ENCODE measurements around the gene ARL2BP. TPM values are rescaled to one million over a fixed set of nuclear protein-coding genes. Genes with fewer than 3 reads are reported as not detected.

The ARL2BP gene
- total RNA-seq, 4 donors from 2014 or later, result 10.3 to 39.6 (median 36.5) TPM

GRCh38 chr16:57236022-57236350 is 9.1 kb upstream of the ARL2BP start:
- DNase-seq, result no peak
- peaks cover 0 to 19% (median 3%) of the 10 kb centered on the region in 4 donors for H3K4me1 ChIP-seq
- intact Hi-C loops (cut with DNase I; ENCODE audit: low total_unique reads), result no loop called here
- H3K27me3 ChIP-seq, result no peaks in the 10 kb centered on the region
- peaks cover 0 to 71% (median 16%) of the 10 kb centered on the region in 4 donors for H3K36me3 ChIP-seq
- TF ChIP-seq POLR2A (IDR thresholded peaks at IDR 0.05) (no peak), POLR2AphosphoS5 (IDR thresholded peaks at IDR 0.05) (no peak), CTCF (IDR thresholded peaks at IDR 0.05) (no peak), EP300 (IDR thresholded peaks at IDR 0.05; ENCODE audit: low read depth) (no peak)
- H3K4me3 ChIP-seq, result no peak overlapping the region
- no peaks in the 10 kb centered on the region for H3K9me3 ChIP-seq
- no peak overlapping the region for H3K27ac ChIP-seq
- in situ Hi-C loops (cut with MboI; ENCODE audit: low pct_ligation_motif_present in 1 of 4, low pct_unique_long_range_greater_than_20kb in 1 of 4, low sequenced_read_pairs in 3 of 4), result no loop called here

GRCh38 chr16:57238682-57239081 is 6.4 kb upstream of the ARL2BP start:
- peaks cover 0 to 44% (median 6%) of the 10 kb centered on the region in 4 donors for H3K36me3 ChIP-seq
- intact Hi-C loops (cut with DNase I; ENCODE audit: low total_unique reads), result no loop called here

GRCh38 chr16:57239107-57239506 is 6.0 kb upstream of the ARL2BP start:
- no peaks in the 10 kb centered on the region for H3K9me3 ChIP-seq
- TF ChIP-seq POLR2A (IDR thresholded peaks at IDR 0.05) (no peak), CTCF (IDR thresholded peaks at IDR 0.05) (no peak), POLR2AphosphoS5 (IDR thresholded peaks at IDR 0.05) (no peak)
- no peak overlapping the region for H3K27ac ChIP-seq
- in situ Hi-C loops (cut with MboI; ENCODE audit: low pct_ligation_motif_present in 1 of 4, low pct_unique_long_range_greater_than_20kb in 1 of 4, low sequenced_read_pairs in 3 of 4), result no loop called here
- no peak for DNase-seq
- peaks cover 0 to 40% (median 5%) of the 10 kb centered on the region in 4 donors for H3K36me3 ChIP-seq
- intact Hi-C loops (cut with DNase I; ENCODE audit: low total_unique reads), result no loop called here
- H3K4me3 ChIP-seq, result no peak overlapping the region
- 62 to 77% methylated on average over 2 of the region's 2 CpGs for WGBS, 2 donors (ENCODE audit: low coverage in 1 of 2)
- peaks cover 2 to 24% (median 3%) of the 10 kb centered on the region in 4 donors for H3K4me1 ChIP-seq
- H3K27me3 ChIP-seq, result no peaks in the 10 kb centered on the region

More at GRCh38 chr16:57238682-57239081, 6.4 kb upstream of the ARL2BP start:
- in situ Hi-C loops (cut with MboI; ENCODE audit: low pct_ligation_motif_present in 1 of 4, low pct_unique_long_range_greater_than_20kb in 1 of 4, low sequenced_read_pairs in 3 of 4), result no loop called here
- no peak overlapping the region for H3K4me3 ChIP-seq
- TF ChIP-seq CTCF (IDR thresholded peaks at IDR 0.05), result no peak
- peaks cover 0 to 27% (median 3%) of the 10 kb centered on the region in 4 donors for H3K4me1 ChIP-seq
- no peak for DNase-seq
- H3K27ac ChIP-seq, result no peak overlapping the region
- no peaks in the 10 kb centered on the region for H3K27me3 ChIP-seq
- no peaks in the 10 kb centered on the region for H3K9me3 ChIP-seq
- WGBS, 2 donors (ENCODE audit: low coverage in 1 of 2), result 74 to 80% methylated on average over 2 of the region's 2 CpGs

GRCh38 chr16:57240851-57241250 is 4.2 kb upstream of the ARL2BP start:
- in situ Hi-C loops (cut with MboI; ENCODE audit: low pct_ligation_motif_present in 1 of 4, low pct_unique_long_range_greater_than_20kb in 1 of 4, low sequenced_read_pairs in 3 of 4) (no loop called here), intact Hi-C loops (cut with DNase I; ENCODE audit: low total_unique reads) (no loop called here)
- Histone ChIP-seq H3K4me1 (peaks cover 0 to 18% (median 7%) of the 10 kb centered on the region in 4 donors), H3K36me3 (peaks cover 0 to 36% (median 5%) of the 10 kb centered on the region in 4 donors), H3K27me3 (no peaks in the 10 kb centered on the region), H3K27ac (no peak overlapping the region), H3K4me3 (no peak overlapping the region), H3K9me3 (no peaks in the 10 kb centered on the region)
- TF ChIP-seq EP300 (IDR thresholded peaks at IDR 0.05; ENCODE audit: low read depth), result no peak
- TF ChIP-seq CTCF (IDR thresholded peaks at IDR 0.05), result no peak
- no peak for TF ChIP-seq POLR2AphosphoS5 (IDR thresholded peaks at IDR 0.05)
- TF ChIP-seq POLR2A (IDR thresholded peaks at IDR 0.05), result no peak
- DNase-seq, result no peak
- 87 to 88% methylated on average over 2 of the region's 2 CpGs for WGBS, 2 donors (ENCODE audit: low coverage in 1 of 2)
